PFSK-1 (cell line): ENCODE measurements around the gene LENG9.

ENCODE experiments used
- FOXP2 ChIP-seq: optimal IDR thresholded peaks from 2 replicates; pipeline ENCODE3; 2011; ENCODE audit warnings: borderline replicate concordance, control low read depth, inconsistent platforms; ENCODE audit not compliant: insufficient read depth; ENCODE audit errors: extremely low read length, extremely low read depth
- POLR2AphosphoS5 ChIP-seq: IDR thresholded peaks from 2 replicates; pipeline ENCODE4 v1.6.1; 2012; ENCODE audit warnings: low read depth, mild to moderate bottlenecking, control low read depth, low read length, moderate library complexity
- SIN3A ChIP-seq: IDR thresholded peaks from 2 replicates; pipeline ENCODE4 v1.6.1; 2012; ENCODE audit warnings: mild to moderate bottlenecking, low read length, moderate library complexity, borderline replicate concordance; ENCODE audit not compliant: insufficient read depth
- TAF1 ChIP-seq: IDR thresholded peaks from 2 replicates; pipeline ENCODE4 v1.6.1; 2012; ENCODE audit warnings: low read length, control low read depth, borderline replicate concordance; ENCODE audit not compliant: insufficient read depth
- TF ChIP-seq, protein P1 (sequence below), 2 experiments: IDR thresholded peaks; 2 replicates each; pipeline versions ENCODE4 v1.6.1 to v1.8.0; 2011 to 2012; ENCODE audit warnings: low read depth in 2 of 2, low read length in 2 of 2, control low read depth in 1 of 2, inconsistent platforms in 1 of 2, mild to moderate bottlenecking in 1 of 2, moderate library complexity in 1 of 2; ENCODE audit not compliant: insufficient read depth in 1 of 2

LENG9 gene

DNA sequence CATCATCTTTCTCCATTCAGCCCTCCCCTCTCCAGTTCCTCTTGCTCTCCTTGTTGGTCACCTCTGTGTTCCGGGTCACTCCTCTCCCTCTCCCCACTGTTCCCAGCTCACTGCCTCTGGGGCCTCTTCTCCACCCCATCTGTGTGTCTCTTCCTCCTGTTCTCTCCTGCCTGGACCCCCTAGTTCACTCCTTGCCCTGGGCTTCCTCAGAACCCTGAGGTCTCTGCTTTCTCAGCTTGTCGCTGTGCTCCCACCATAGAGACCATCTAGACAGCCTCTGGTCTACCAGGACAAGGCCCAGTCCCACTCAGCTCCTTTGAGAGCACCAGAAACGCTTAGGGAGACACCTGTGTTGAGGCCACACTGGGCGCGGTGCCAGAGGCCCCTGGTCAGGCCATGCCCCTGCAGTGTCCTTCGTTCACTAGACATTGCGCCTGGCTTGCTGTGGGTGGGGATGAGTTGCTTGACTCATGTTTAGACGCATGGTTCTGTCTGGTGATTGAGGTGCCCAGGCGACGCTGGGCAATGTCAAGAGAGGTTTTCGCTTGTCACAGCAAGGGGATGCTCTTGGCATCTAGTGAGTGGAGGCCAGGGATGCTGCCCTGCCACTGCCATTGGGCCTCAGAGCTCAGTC, 4.8 kb downstream of the LENG9 start:
- TF ChIP-seq TAF1, result no peak
- TF ChIP-seq, protein P1, sequence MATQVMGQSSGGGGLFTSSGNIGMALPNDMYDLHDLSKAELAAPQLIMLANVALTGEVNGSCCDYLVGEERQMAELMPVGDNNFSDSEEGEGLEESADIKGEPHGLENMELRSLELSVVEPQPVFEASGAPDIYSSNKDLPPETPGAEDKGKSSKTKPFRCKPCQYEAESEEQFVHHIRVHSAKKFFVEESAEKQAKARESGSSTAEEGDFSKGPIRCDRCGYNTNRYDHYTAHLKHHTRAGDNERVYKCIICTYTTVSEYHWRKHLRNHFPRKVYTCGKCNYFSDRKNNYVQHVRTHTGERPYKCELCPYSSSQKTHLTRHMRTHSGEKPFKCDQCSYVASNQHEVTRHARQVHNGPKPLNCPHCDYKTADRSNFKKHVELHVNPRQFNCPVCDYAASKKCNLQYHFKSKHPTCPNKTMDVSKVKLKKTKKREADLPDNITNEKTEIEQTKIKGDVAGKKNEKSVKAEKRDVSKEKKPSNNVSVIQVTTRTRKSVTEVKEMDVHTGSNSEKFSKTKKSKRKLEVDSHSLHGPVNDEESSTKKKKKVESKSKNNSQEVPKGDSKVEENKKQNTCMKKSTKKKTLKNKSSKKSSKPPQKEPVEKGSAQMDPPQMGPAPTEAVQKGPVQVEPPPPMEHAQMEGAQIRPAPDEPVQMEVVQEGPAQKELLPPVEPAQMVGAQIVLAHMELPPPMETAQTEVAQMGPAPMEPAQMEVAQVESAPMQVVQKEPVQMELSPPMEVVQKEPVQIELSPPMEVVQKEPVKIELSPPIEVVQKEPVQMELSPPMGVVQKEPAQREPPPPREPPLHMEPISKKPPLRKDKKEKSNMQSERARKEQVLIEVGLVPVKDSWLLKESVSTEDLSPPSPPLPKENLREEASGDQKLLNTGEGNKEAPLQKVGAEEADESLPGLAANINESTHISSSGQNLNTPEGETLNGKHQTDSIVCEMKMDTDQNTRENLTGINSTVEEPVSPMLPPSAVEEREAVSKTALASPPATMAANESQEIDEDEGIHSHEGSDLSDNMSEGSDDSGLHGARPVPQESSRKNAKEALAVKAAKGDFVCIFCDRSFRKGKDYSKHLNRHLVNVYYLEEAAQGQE (IDR thresholded peaks at IDR 0.05; ENCODE audit: insufficient read depth in 1 of 2, low read depth in 2 of 2, low read length in 2 of 2), result no peak

DNA sequence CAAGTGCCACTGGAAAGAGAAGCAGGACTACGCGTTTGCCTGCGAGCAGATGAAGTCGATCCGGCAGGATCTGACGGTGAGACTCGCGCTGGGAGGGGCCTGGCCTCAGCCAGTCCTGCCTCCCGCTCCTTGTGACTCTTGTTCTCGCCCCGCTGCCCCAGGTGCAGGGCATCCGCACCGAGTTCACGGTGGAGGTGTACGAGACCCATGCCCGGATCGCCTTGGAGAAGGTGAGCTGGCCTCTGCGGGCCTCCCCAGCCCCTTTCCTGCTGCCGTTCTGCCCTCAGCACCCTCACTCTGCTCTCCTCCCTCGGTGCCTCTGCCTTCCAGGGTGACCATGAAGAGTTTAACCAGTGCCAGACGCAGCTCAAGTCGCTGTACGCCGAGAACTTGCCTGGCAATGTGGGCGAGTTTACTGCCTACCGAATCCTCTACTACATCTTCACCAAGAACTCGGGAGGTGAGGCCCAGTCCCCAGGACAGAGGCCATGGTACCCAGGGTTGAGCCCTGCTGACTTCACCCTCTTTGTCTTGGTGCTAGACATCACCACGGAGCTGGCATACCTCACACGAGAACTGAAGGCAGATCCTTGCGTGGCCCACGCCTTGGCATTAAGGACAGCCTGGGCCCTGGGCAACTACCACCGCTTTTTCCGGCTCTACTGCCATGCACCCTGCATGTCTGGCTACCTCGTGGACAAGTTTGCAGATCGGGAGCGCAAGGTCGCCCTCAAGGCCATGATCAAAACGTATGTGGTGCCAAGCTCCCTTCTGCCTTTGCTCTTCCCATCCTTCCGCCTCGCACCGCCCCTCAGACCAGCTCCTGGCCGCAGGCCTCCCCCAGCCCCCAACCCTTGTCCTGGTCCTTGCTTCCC, 5.6 kb downstream of the LENG9 start:
- TF ChIP-seq TAF1 (no peak), SIN3A (no peak), POLR2AphosphoS5 (no peak), FOXP2 (no peak)
- TF ChIP-seq, protein P1 (IDR thresholded peaks at IDR 0.05; ENCODE audit: insufficient read depth in 1 of 2, low read depth in 2 of 2, low read length in 2 of 2), result no peak

DNA sequence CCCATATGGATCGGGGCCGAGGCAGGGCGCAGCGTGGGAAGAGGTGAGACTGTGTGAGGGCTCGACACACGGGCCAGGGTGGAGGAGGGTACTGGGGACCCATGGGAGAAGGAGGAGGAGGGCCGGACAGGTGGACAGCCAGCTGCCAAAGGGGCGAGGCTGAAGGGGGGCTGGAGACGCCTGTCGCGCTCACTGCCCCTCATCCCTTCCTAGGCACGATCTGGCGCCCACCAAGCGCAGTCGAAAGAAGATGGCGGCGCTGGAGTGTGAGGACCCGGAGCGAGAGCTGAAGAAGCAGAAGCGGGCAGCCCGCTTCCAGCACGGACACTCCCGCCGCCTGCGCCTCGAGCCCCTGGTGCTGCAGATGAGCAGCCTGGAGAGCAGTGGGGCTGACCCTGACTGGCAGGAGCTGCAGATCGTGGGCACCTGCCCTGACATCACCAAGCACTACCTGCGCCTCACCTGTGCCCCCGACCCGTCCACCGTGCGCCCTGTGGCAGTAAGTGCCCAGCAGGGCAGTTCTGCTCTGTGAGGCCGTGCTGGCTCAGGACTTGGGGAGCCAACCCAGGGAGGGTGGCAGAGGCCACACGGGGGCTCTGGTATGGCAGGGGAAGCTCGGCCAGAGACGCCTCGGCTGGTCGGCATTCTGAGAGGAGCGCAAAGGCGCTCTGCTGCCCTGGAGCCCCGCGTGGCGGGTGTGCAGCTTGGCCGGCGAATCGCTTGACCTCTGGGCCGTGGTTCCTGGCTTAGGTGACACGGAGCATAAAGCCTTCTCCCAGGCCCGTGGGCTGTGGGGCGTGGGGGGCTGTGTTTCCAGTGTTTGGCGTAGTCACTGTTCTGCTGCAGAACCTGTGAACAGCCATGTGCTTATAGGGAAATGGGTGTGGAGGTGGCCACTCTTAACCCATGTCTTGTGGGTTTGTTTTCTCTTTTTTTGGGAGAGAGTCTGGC, 6.9 kb downstream of the LENG9 start:
- TF ChIP-seq TAF1 (no peak), FOXP2 (no peak), POLR2AphosphoS5 (no peak), SIN3A (no peak)
- TF ChIP-seq, protein P1 (IDR thresholded peaks at IDR 0.05; ENCODE audit: insufficient read depth in 1 of 2, low read depth in 2 of 2, low read length in 2 of 2), result no peak

DNA sequence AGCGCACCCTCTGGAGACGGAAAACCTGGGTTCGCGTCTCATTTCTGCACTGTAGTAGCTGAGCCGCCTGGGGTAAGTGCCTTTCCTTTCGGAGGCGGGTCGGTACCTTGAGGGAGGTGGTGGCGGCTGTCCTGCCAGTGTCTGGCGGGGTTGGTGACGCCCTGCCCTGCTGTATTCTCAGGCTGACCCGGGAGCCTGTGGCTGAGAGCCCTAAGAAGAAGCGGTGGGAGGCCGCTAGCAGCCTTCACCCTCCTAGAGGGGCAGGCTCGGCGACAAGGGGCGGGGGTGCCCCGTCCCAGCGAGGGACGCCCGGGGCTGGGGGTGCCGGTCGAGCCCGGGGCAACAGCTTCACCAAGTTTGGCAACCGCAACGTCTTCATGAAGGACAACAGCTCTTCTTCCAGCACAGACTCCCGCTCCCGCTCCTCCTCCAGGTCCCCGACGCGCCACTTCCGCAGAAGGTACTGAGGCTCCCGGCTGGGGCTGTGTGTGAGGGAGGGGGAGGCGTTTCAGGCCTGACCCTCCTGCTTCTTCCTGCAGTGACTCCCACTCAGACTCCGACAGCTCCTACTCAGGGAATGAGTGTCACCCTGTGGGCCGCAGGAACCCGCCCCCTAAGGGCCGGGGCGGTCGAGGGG, 7.7 kb downstream of the LENG9 start:
- TF ChIP-seq SIN3A, result no peak
- no peak for TF ChIP-seq FOXP2
- no peak for TF ChIP-seq POLR2AphosphoS5
- TF ChIP-seq, protein P1 (IDR thresholded peaks at IDR 0.05; ENCODE audit: insufficient read depth in 1 of 2, low read depth in 2 of 2, low read length in 2 of 2), result no peak
- no peak for TF ChIP-seq TAF1
